ENCODE results near the gene HRH3. TPM values are rescaled to one million over a fixed set of nuclear protein-coding genes. Genes with fewer than 3 reads are reported as not detected.

The HRH3 gene
- total and polyA plus RNA-seq, 12 donors, result 0.06 to 0.80 (median 0.11) TPM; not detected in 8

- peak within 1 kb of the TSS in 2 of 4 donors; percentile 71 to 82 for H3K4me3 ChIP-seq
- H3K36me3 ChIP-seq (replicated peaks in 1 of 2), result no peaks in the 10 kb centered on the region
- H3K9me3 ChIP-seq (replicated peaks in 1 of 3), result no peaks in the 10 kb centered on the region
- no peak for TF ChIP-seq CTCF (IDR thresholded peaks at IDR 0.05)
- peak in 1 of 2 donors; percentile 52 for TF ChIP-seq POLR2A (IDR thresholded peaks at IDR 0.05)
- peak within 1 kb of the TSS in 4 of 5 donors; percentile 63 to 87 (median 76) for H3K27ac ChIP-seq
- DNase-seq, result peak; percentile 99 to 100 (median 99)
- intact Hi-C loops (cut with DNase I), result no loop called here
- 1 to 10% (median 2%) methylated on average over 8 to 55 of the region's 55 CpGs for WGBS, 4 donors
- peaks cover 6 to 31% of the 10 kb centered on the region in 2 donors for H3K4me1 ChIP-seq (replicated peaks in 1 of 2)
- H3K27me3 ChIP-seq, result no peaks in the 10 kb centered on the region
Observed at GRCh38 chr20:62237801-62238568, 17.9 kb upstream of the HRH3 start, which contains the start of gene OSBPL2. Gene OSBPL2 (plus strand): TSS chr20:62238521. CDS start chr20:62256185, 17,664 bp downstream.

DNA sequence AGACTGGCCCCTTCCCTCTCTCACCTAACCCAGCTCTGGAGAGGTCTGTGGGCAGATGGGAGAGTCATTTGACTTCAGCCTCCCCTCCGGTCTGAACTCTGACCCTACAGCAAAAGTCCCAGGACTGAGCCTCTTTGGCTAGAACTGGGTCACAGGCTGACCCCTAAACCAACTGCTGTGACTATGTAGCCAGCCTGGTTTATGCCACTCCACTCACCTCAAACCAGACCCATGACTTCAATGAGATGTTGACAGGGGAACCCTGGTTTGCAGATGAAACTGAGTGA lies 17.4 kb upstream of the HRH3 start:
- Histone ChIP-seq H3K27me3 (no peaks in the 10 kb centered on the region), H3K4me3 (no peak overlapping the region), H3K27ac (no peak overlapping the region), H3K36me3 (replicated peaks in 1 of 2) (no peaks in the 10 kb centered on the region), H3K4me1 (replicated peaks in 1 of 2) (peaks cover 6 to 31% of the 10 kb centered on the region in 2 donors), H3K9me3 (replicated peaks in 1 of 3) (no peaks in the 10 kb centered on the region)
- intact Hi-C loops (cut with DNase I), result no loop called here
- 35 to 77% methylated on average over 1 of the region's 1 CpG; no CpG with 5 or more reads in 2 of the 4 donors for WGBS, 4 donors
- no peak for TF ChIP-seq POLR2A (IDR thresholded peaks at IDR 0.05)
- TF ChIP-seq CTCF (IDR thresholded peaks at IDR 0.05), result no peak
- no peak for DNase-seq

- no peaks in the 10 kb centered on the region for H3K36me3 ChIP-seq (replicated peaks in 1 of 2)
- WGBS, 4 donors, result 43 to 63% (median 44%) methylated on average over 9 to 28 of the region's 28 CpGs
- H3K27me3 ChIP-seq, result no peaks in the 10 kb centered on the region
- intact Hi-C loops (cut with DNase I), result no loop called here
- peaks cover 6 to 31% of the 10 kb centered on the region in 2 donors for H3K4me1 ChIP-seq (replicated peaks in 1 of 2)
- no peak overlapping the region for H3K4me3 ChIP-seq
- H3K9me3 ChIP-seq (replicated peaks in 1 of 3), result no peaks in the 10 kb centered on the region
- no peak overlapping the region for H3K27ac ChIP-seq
- DNase-seq, result peak in 1 of 7 donors; percentile 38
- no peak for TF ChIP-seq CTCF (IDR thresholded peaks at IDR 0.05)
- no peak for TF ChIP-seq POLR2A (IDR thresholded peaks at IDR 0.05)
Observed at GRCh38 chr20:62236766-62237513, 16.9 kb upstream of the HRH3 start.

GRCh38 chr20:62236200-62236599 lies 16.1 kb upstream of the HRH3 start:
- 50 to 68% (median 63%) methylated on average over 6 of the region's 6 CpGs for WGBS, 4 donors
- Histone ChIP-seq H3K27me3 (no peaks in the 10 kb centered on the region), H3K9me3 (replicated peaks in 1 of 3) (no peaks in the 10 kb centered on the region), H3K4me3 (no peak overlapping the region), H3K27ac (no peak overlapping the region), H3K4me1 (replicated peaks in 1 of 2) (peaks cover 6 to 27% of the 10 kb centered on the region in 2 donors), H3K36me3 (replicated peaks in 1 of 2) (no peaks in the 10 kb centered on the region)
- TF ChIP-seq CTCF (IDR thresholded peaks at IDR 0.05) (no peak), POLR2A (IDR thresholded peaks at IDR 0.05) (no peak)
- no peak for DNase-seq
- intact Hi-C loops (cut with DNase I), result no loop called here
